ENCODE measurements around the gene XKR8. TPM values are rescaled to one million over a fixed set of nuclear protein-coding genes. Genes with fewer than 3 reads are reported as not detected.
A peak's percentile ranks its signal among the peaks of the same experiment; 100 is the strongest.

XKR8 gene
- polyA plus RNA-seq, 3 donors, result 9.1 to 11.5 (median 10.4) TPM

DNA sequence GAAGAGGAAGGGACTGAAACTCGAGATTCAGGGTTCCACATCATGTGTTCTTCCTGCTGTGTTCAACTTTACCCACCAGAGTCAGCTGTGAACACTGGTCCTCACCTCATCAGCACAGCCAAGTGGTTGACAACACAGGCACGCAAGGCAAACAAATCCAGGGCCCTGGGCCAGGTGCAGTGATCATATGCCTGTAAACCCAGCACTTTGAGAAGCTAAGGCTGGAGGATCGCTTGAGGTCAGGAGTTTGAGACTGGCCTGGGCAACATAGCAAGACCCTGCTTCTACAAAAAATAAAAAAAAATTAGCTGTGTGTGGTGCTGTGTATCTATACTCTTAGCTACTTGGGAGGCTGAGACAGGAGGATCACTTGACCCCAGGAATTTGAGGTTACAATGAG lies 8.4 kb upstream of the XKR8 start:
- DNase-seq, result no peak

DNA sequence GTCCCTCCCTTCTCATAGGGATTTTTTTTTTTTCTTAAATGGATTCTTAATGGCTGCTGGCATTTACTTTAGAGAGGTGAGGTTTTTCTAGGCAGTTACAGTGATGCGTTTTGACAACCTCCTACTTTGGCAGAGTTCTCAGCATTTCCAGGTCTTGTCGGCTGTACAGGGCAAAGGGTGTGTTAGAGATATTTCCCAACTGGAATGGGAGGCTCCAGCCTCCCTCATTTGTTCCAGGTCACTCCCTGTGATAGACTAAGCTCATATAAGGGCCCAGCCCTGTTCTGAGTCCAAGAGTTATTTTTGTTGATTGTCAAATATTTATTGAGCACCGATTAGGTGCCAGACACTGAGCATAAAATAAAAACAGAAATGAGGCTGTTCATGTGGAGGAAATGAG lies 7.6 kb upstream of the XKR8 start:
- DNase-seq, result no peak

DNA sequence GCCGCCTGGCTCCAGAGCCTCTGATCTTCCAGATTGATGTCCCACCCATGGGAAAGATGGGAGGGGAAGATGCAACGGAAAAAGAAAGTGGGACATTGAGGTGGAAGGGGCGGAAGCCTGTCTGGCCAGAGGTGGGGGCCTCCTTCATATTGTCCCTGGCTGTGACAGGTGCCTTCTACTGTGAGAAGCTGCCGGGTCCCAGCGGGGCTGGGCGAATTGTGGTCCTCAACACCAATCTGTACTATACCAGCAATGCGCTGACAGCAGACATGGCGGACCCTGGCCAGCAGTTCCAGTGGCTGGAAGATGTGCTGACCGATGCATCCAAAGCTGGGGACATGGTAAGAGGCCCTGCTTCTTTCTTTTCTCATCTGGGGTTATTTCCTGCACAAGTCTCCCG lies 5.6 kb upstream of the XKR8 start:
- DNase-seq, result no peak

DNA sequence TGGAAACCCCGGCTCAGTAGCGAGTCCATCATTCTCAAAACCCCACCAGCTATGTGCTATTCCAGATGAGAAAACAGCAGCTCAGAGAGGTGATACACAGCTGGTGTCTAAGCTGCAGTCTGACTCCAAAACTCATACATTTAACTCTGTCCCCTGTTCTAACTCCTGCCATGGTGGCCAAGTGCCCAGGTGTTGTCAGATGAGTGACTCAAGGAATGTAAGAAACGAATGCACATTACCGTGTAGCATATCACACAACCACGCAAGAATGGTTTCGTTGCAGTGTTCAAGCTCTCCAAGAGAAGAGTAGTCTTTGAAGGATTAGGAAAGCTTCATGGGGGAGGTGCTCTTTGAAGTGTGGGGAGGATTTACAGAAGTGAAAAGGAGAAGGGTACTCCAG lies 4.7 kb upstream of the XKR8 start:
- no peak for DNase-seq

DNA sequence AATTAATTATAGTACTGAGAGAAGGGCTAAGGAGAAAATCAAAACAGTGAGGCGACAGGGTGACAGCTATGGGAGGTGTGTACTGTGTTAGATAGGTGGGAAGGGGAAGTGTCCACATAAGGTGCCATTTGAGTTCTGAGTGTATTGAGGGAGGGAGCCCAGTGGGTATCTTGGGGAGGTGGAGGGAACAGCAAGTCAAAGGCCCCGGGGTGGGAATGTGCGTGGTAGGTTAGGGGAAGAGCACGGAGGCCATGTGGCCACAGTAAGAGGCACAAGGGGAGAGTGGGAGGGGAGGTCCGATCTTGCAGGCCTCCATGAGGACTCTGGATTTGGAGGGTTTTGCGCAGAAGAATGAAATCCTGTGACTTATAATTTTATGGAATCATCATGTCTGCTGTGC lies 3.0 kb upstream of the XKR8 start:
- no peak for DNase-seq

DNA sequence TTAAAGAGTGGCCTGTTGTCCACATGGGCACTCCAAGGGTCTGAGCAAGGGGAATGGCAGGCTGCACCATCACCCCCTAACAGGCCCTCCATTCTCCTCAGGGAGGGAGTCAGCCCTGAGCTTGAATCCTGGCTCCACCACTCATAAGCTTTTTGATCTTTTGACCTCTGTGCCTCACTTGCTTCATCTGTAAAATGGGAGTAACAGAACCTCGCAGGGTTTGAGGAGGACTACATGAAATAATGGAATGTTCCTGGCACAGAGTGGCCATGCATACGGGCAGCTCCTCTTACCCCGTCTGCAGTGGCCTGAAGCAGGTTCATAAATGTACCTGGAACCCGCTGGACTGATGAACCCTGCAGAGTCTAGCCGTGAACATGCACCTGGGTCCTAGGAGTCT lies 2.1 kb upstream of the XKR8 start:
- no peak for DNase-seq

DNA sequence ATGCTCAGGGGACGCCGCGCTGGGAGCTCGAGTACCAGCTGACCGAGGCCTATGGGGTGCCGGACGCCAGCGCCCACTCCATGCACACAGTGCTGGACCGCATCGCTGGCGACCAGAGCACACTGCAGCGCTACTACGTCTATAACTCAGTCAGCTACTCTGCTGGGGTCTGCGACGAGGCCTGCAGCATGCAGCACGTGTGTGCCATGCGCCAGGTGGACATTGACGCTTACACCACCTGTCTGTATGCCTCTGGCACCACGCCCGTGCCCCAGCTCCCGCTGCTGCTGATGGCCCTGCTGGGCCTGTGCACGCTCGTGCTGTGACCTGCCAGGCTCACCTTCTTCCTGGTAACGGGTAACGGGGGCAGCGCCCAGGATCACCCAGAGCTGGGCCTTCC lies 1.3 kb upstream of the XKR8 start:
- DNase-seq, result no peak

DNA sequence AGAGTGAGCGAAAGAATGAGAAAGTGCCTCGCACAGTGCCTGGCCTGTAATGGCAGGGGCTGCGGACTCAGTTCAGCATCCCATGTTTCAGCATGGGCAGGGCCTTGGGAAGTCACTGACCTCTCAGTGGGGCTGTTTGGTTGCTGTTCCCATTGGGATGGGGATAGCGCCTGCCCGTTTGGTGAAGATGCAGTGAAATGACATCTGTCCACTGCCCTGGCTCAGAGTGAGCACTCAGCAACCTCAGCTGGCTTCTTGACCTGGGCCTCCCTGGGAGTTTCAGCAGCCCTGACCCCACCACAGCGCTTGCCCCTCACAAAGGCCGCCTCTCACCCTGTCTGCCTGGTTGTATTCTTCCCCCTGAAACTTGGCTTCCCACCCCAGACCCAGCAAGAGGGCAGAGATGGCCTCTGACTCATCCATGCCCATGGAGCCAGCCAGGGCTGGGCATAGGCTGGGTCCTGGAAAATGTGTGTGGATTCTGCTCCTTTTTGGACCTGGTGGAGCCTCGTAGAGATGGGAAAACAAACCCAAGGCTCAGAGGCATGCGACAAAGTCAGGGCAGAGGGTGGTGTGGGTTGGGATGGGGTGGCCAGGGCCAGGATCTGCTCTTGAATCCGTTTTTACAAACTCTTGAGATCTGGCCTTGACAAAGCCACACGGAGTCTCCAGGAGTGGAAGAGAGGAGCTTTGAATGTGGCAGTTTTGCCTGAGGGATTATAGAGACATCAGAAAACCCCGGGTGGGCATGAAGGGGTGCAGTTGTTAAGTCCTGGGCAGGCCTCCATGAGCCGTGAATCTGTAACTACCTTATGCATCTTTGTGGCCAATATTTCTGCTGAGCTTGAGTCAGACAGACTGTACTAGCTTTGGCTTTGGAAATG lies 1.2 kb downstream of the XKR8 start:
- no peak for DNase-seq

DNA sequence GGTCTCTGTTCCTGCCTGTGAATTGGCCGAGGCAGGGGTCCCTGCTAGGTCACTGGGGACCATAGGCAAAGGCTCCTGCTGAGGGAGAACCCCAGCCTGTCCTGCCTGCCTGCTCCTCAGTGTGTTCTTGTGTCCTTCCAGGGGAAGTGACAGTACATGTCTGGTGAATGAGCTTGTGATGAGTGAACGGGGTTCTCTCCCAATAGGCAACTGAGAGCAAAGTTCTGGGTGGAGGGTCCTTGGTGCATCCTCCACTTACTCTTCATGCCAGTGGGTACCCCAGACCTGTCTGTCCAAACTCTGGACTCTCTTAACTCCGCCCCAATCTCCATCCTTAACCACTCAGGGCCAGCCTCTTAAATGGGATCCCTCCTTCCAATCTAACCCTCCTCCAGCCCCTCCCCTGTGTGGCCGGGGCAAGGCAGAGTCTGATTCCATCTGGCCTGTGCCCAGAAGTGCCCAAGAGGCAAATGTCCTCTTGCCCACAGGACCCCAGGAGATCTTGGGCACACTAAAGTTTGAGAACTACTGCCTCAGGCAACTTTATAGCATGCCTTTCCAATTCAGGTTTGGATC lies 2.0 kb downstream of the XKR8 start:
- no peak for DNase-seq

DNA sequence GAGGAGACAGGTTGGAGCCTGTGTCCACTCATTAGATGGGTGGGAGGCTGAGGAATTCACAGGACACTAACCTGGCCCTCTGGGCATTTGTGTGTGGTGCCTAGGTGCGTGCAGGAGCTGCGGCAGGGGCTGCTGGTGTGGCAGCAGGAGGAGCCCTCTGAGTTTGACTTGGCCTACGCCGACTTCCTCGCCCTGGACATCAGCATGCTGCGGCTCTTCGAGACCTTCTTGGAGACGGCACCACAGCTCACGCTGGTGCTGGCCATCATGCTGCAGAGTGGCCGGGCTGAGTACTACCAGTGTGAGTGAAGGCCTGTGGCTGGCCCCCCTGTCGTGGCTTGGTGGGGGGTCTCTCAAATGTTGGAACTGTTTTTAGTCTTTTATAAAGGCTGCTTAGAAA lies 3.6 kb downstream of the XKR8 start:
- DNase-seq, result no peak

DNA sequence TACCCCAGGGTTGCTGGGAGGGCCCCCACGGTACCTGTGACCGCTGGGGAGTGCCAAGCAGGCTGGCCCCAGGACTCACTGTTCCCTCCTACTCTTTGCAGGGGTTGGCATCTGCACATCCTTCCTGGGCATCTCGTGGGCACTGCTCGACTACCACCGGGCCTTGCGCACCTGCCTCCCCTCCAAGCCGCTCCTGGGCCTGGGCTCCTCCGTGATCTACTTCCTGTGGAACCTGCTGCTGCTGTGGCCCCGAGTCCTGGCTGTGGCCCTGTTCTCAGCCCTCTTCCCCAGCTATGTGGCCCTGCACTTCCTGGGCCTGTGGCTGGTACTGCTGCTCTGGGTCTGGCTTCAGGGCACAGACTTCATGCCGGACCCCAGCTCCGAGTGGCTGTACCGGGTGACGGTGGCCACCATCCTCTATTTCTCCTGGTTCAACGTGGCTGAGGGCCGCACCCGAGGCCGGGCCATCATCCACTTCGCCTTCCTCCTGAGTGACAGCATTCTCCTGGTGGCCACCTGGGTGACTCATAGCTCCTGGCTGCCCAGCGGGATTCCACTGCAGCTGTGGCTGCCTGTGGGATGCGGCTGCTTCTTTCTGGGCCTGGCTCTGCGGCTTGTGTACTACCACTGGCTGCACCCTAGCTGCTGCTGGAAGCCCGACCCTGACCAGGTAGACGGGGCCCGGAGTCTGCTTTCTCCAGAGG lies 6.8 kb downstream of the XKR8 start:
- DNase-seq, result no peak

DNA sequence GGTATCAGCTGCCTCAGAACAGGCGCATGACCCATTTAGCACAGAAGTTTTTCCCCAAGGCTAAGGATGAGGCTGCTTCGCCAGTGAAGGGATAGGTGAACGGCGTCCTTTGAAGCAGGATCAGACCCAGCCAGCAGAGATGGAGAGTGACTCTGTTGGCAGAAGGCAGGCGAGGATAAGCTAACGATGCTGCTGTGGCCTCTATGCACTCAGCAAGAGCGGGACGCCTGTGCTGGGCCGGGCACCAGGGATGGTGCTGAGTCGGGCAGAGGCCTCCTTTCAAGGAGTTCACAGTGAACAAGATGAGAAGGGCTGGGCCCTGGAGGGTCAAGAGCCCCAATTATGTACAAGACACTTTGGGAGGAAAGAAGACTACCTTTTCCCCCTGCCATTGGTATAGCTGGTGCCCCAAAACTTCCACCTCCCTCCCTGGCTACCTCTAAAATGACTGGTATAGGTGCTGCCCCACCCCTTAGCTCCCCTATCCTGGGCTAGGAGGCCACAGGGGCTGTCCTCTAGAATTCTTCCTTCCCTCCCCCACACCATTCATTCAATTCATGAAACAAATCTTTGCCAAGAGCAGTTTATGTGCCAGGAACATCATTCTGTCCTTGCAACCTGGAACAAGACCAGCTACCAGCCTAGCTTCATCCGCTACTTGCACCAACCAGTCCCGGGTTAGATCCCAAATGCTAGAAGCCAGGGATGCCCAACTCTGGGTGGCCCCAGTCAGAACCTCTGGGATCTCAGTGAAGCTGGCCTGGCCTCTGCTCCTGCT lies 7.5 kb downstream of the XKR8 start:
- no peak for DNase-seq

DNA sequence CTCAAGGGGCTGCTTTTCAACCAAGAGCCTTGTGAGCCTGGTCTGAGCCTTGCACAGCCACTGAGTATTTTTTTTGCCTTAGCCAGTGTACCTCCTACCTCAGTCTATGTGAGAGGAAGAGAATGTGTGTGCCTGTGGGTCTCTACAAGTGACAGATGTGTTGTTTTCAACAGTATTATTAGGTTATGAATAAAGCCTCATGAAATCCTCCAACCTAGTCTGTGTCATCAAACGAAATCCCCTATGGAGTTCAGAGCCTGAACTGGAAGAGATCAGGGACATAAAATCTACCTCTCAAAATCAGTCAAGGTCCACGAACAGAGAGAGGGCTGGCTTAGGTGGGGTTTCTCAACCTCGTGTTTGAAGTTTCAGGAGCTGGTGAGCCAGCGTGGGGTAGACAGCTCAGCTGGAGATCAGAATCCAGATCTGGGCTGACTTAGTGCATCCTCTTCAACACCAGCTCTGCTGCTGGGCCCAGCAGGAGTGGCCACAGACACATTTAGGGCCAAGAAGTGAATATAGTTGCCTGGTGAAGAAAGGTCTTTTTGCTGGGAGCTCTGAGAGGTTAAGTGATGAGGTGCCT lies 8.2 kb downstream of the XKR8 start:
- DNase-seq, result no peak

DNA sequence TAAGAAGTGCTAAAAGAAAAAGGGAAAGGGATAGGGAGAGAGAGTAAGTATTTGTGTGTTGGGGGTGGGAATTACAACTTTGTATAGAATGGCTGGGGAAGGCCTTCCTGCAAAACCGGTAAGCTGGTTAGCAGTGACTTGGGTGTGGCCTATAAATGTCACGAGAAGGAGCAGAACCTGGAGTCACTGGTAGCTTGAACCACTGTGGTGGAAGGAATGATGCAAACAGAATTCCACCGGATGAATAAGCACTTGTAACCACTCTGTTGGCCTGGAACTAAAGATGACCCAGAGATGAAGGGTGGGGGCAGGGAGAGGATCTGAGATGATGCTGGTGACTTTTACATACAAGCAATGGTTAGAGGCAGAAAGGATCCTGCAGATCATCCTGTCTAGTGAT lies 8.9 kb downstream of the XKR8 start:
- DNase-seq, result no peak

DNA sequence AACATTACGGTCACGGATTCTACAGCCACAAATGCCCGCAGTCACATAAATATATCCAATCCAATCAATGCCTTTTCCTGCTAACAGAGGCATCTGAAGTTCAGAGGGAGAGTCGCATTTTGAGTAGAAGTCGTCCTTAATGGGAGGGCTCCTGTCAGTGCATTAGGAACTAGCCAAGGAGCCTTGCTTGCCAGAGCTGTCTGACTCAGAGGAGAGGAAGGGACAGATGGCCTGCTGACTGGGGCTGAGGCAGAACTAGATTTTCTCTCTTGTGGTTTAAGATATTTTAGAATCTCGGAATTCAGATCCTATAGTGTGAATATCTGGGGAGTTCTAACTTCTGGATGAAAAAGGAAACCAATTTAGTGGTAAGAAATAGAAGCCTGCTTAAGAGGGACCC lies 10.6 kb downstream of the XKR8 start:
- DNase-seq, result no peak

DNA sequence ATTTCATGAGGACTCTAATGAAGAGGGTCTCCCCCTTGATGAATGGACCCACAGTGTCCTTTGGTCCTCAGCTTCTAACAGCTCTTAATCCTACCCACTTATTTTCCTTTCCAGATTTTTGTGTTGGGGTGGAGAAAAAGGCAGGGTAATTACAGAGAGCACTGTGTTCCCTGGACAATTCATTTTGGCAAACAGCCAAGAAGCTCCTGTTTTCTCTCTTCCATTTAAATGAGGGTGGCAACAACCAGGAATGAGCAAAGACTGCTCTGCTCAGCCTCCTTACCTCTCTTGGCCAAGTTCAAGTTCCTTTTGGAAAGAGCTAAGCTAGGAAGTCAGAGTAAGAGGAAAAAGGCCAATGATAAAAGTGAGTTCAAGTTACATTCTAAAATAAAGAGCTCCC lies 11.9 kb downstream of the XKR8 start:
- no peak for DNase-seq

DNA sequence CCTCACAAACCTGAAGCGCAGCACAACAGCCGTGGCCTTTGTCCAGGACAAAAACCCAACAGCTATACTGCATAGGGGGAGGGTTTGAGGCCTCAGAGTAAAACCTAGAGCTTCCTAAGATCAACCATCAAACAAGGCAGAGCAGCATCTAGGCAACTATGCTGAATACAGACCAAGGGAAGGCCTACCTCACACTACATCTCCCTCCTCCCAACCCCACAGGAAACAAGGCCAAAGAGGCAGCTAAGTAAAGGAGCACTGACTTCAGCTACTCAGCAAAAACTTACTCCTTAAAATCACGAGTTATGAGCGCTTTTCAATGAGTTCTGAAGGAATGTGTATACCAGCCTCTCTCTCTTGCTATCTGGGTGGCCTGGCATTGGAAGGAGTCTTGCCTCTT lies 12.4 kb downstream of the XKR8 start:
- DNase-seq, result no peak

DNA sequence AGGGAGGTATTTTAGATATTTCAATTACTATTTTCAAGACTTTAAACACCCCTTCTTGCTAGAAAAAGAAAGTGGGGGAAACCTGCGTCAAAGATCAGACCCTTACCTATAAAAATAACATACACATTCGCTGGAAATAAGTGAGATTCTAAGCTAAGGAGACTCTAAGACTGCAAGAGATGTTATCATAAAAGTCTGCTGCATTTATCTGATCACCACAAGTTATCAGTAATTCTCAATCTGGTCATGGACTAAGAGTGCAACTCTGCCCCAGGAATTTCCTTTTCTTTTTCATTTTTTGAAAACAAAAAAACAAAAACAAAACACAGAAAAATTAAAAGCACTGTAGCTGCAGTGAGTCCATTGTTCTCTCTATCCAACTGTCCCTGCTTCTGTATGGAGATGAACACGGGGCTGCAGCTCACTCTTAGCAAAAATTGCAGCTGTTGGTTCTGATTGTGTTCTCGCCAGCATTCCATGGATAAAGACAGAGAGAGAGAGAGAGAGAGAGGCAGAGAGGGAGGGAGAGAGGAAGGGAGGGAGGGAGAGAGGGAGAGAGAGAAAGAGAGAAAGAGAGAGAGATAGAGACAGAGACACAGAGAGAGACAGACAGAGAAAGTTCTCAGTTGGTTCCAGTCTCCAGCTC lies 14.1 kb downstream of the XKR8 start:
- no peak for DNase-seq

DNA sequence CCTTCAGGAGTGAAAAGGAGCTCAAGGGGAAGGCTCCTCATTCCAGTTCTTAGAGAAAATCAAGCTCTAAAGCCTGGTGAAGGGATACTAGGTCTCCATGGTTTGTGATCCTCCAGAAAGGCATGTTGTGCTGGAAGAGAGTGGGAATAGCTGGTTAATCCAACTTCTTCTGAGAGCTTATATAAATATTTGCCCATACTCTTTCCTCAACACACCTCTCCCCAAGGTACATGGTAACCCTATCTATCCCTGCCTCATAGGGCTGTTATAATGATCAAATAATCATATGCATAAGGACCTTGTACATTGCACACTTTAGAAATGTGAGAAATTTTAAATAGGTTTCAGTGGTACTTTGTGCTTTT lies 14.6 kb downstream of the XKR8 start:
- DNase-seq, result no peak

DNA sequence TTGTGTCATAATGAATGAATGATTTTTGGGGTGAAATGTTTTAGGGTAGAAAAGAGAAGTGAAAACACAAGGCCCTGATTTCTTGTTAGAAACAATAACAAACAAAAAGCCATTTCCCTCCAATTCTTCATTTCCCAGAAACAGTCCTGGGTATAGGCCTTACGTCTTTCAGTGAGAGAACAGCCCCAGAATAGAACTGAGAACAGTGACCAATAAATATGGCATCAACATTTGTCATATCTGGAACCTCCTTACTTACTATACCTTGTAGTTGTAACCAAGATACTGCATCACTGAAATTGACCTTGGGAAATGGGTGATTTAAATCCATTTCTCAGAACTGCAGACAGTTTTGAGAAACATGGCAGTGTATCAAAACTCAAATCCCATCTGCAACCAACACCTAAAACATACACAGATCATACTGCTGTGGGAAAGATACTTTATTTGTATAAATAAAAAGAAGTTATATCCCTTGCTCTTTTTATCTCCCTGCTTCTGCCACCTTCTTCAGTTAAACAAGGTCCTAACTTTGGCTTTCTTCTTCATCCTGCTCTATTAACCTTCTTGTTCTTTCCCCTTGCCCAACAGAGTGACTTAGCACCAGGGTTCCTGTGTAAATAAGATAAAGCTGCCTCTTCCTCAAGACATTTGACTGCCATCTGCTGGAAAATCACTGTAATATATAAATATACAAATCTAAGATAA lies 19.5 kb downstream of the XKR8 start:
- DNase-seq, result peak; percentile 34

DNA sequence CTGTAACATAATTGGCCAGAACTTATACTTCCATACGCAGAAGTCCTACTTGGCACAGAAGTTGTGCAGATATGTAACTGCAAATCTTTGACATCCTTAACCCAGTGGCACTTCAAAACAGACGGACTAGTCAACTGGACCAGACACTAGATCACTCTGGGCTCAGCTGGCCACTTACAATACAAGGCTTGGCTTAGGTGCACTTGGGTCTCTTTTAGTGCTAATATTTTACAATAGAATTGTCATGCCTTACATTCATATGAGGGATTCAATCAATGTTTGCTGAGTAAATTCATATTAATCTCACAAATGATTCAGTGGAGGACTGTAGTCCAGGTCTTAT lies 20.1 kb downstream of the XKR8 start:
- no peak for DNase-seq

All from renal pelvis (tissue), 4 donors.